Fibroblast of lung (primary cell): ENCODE results near the gene KIF2A. TPM values are rescaled to one million over a fixed set of nuclear protein-coding genes. Genes with fewer than 3 reads are reported as not detected.

Experiments used
- DNase-seq, 2 donors: peaks; one replicate each; pipeline versions ENCODE4 v3.0.0 to v3.0.0-alpha.2; 2010; ENCODE audit warnings: low read depth in 2 of 2
- H2AFZ ChIP-seq: 2 replicates; pipeline ENCODE4 v1.5.1; 2012; ENCODE audit warnings: low read length, control low read depth, inconsistent platforms
- H3K27ac ChIP-seq: 2 replicates; pipeline ENCODE4 v1.5.1; 2011; ENCODE audit warnings: low read length, control low read depth; ENCODE audit not compliant: insufficient read depth
- H3K27me3 ChIP-seq: 2 replicates; pipeline ENCODE4 v1.5.1; 2011; ENCODE audit warnings: mild to moderate bottlenecking, low read length; ENCODE audit not compliant: control insufficient read depth, insufficient read depth
- H3K36me3 ChIP-seq: 2 replicates; pipeline ENCODE4 v1.5.1; 2011; ENCODE audit warnings: low read length; ENCODE audit not compliant: control insufficient read depth, insufficient read depth
- H3K4me1 ChIP-seq: 2 replicates; pipeline ENCODE4 v1.5.1; 2011; ENCODE audit warnings: low read length; ENCODE audit not compliant: control insufficient read depth, insufficient read depth; ENCODE audit errors: extremely low read depth
- H3K4me2 ChIP-seq: 2 replicates; pipeline ENCODE4 v1.5.1; 2011; ENCODE audit warnings: low read length, control low read depth; ENCODE audit not compliant: insufficient read depth; ENCODE audit errors: extremely low read depth
- H3K4me3 ChIP-seq, 4 experiments: fragments of 200-600 bp in 1 of 4; sonication (generic) in 1 of 4; replicated peaks in 1 of 4; 2 replicates each; pipeline ENCODE4 v1.5.1; 2011 to 2016; ENCODE audit warnings: low read length in 4 of 4, low read depth in 3 of 4, mild to moderate bottlenecking in 3 of 4, control low read depth in 2 of 4, inconsistent platforms in 1 of 4, mixed read lengths in 1 of 4; ENCODE audit not compliant: insufficient read depth in 1 of 4; ENCODE audit errors: control extremely low read depth in 1 of 4
- H3K79me2 ChIP-seq: 2 replicates; pipeline ENCODE4 v1.5.1; 2012; ENCODE audit warnings: mild to moderate bottlenecking, low read length, inconsistent platforms; ENCODE audit not compliant: control insufficient read depth, insufficient read depth
- H3K9ac ChIP-seq: 2 replicates; pipeline ENCODE4 v1.5.1; 2011; ENCODE audit warnings: mild to moderate bottlenecking, low read length, control low read depth; ENCODE audit not compliant: insufficient read depth
- H3K9me3 ChIP-seq: 2 replicates; pipeline ENCODE4 v1.5.1; 2012; ENCODE audit warnings: low read depth, low read length; ENCODE audit not compliant: control insufficient read depth, insufficient read depth
- H4K20me1 ChIP-seq: 2 replicates; pipeline ENCODE4 v1.5.1; 2011; ENCODE audit warnings: low read length; ENCODE audit not compliant: control insufficient read depth, insufficient read depth; ENCODE audit errors: extremely low read depth
- CTCF ChIP-seq, 2 donors: IDR thresholded peaks in 1 of 2; conservative IDR thresholded peaks in 1 of 2; 1 replicate in 1 of 2; 2 replicates in 1 of 2; pipeline ENCODE4 v1.5.1; 2011 to 2012; ENCODE audit warnings: low read length in 2 of 2, control low read depth in 1 of 2, inconsistent platforms in 1 of 2, low read depth in 1 of 2, mild to moderate bottlenecking in 1 of 2
- EZH2 ChIP-seq: IDR thresholded peaks from 2 replicates; pipeline ENCODE4 v1.5.1; 2012; ENCODE audit warnings: low read length, control low read depth, mild to moderate bottlenecking; ENCODE audit errors: missing control alignments
- polyA plus RNA-seq, 2 donors: library from polyadenylated mRNA; depleted of rRNA in 1 of 2; stranded (reverse) in 1 of 2; unstranded in 1 of 2; fragments of >200 nt; gene quantifications; 2 replicates each; pipeline ENCODE4 v1.2.1, GENCODE V29; 2011 to 2012; ENCODE audit warnings: missing spikeins in 1 of 2
- total RNA-seq: library from RNA; depleted of rRNA; stranded (reverse); fragments of >200 nt; gene quantifications from 2 replicates; pipeline ENCODE4 v1.2.1, GENCODE V29; 2014

The KIF2A gene
- total and polyA plus RNA-seq, 2 donors (not counting 1 experiment from before 2014, with no cell fraction given), result 43.7 to 59.3 TPM

- H3K4me1 ChIP-seq, result no peaks in the 10 kb centered on the region
- H3K27ac ChIP-seq, result no peak overlapping the region
- no peak overlapping the region for H2AFZ ChIP-seq
- H3K79me2 ChIP-seq, result no peaks in the 10 kb centered on the region
- H3K9ac ChIP-seq, result no peak overlapping the region
- no peak overlapping the region for H3K4me3 ChIP-seq
- no peak for DNase-seq
- TF ChIP-seq EZH2 (no peak), CTCF (conservative IDR thresholded peaks at IDR 0.05 in 1 of 2, IDR thresholded peaks at IDR 0.05 in 1 of 2; ENCODE audit: low read depth in 1 of 2, low read length in 2 of 2) (no peak)
- H4K20me1 ChIP-seq, result no peaks in the 10 kb centered on the region
- no peaks in the 10 kb centered on the region for H3K36me3 ChIP-seq
- no peak overlapping the region for H3K4me2 ChIP-seq
- H3K27me3 ChIP-seq, result no peaks in the 10 kb centered on the region
- no peaks in the 10 kb centered on the region for H3K9me3 ChIP-seq
Measured at GRCh38 chr5:62259699-62260250, 46.2 kb upstream of the KIF2A start.

- Histone ChIP-seq H3K36me3 (no peaks in the 10 kb centered on the region), H3K27ac (no peak overlapping the region), H3K4me3 (no peak overlapping the region), H3K79me2 (no peaks in the 10 kb centered on the region), H3K4me2 (no peak overlapping the region), H3K4me1 (no peaks in the 10 kb centered on the region), H3K9me3 (no peaks in the 10 kb centered on the region), H3K27me3 (no peaks in the 10 kb centered on the region), H4K20me1 (no peaks in the 10 kb centered on the region), H3K9ac (no peak overlapping the region), H2AFZ (no peak overlapping the region)
- DNase-seq, result no peak
- TF ChIP-seq EZH2 (no peak), CTCF (conservative IDR thresholded peaks at IDR 0.05 in 1 of 2, IDR thresholded peaks at IDR 0.05 in 1 of 2; ENCODE audit: low read depth in 1 of 2, low read length in 2 of 2) (no peak)
Measured at GRCh38 chr5:62260513-62260912, 45.5 kb upstream of the KIF2A start.

- Histone ChIP-seq H3K36me3 (no peaks in the 10 kb centered on the region), H3K4me3 (no peak overlapping the region), H3K9me3 (no peaks in the 10 kb centered on the region), H3K27ac (no peak overlapping the region), H2AFZ (no peak overlapping the region), H3K9ac (no peak overlapping the region), H3K4me2 (no peak overlapping the region), H4K20me1 (no peaks in the 10 kb centered on the region), H3K4me1 (no peaks in the 10 kb centered on the region), H3K79me2 (no peaks in the 10 kb centered on the region), H3K27me3 (no peaks in the 10 kb centered on the region)
- DNase-seq, result no peak
- TF ChIP-seq EZH2 (no peak), CTCF (conservative IDR thresholded peaks at IDR 0.05 in 1 of 2, IDR thresholded peaks at IDR 0.05 in 1 of 2; ENCODE audit: low read depth in 1 of 2, low read length in 2 of 2) (no peak)
Measured at GRCh38 chr5:62263401-62263800, 42.6 kb upstream of the KIF2A start.
